Subcutaneous abdominal adipose tissue (tissue), 5 donors: ENCODE measurements around the gene MAB21L3.

Experiments used
- H3K27ac ChIP-seq: one replicate; pipeline ENCODE4 v1.7.0; 2013; ENCODE audit warnings: low read depth, mild to moderate bottlenecking, inconsistent platforms, low read length, moderate library complexity
- H3K27me3 ChIP-seq, 5 donors: one replicate each; pipeline ENCODE4 v1.7.0; 2013; ENCODE audit warnings: low read length in 5 of 5, inconsistent platforms in 1 of 5; ENCODE audit not compliant: control insufficient read depth in 5 of 5, insufficient read depth in 4 of 5
- H3K36me3 ChIP-seq, 5 donors: one replicate each; pipeline ENCODE4 v1.7.0; 2013; ENCODE audit warnings: low read length in 5 of 5; ENCODE audit not compliant: control insufficient read depth in 5 of 5, insufficient read depth in 5 of 5
- H3K4me1 ChIP-seq, 5 donors: one replicate each; pipeline ENCODE4 v1.7.0; 2013; ENCODE audit warnings: low read length in 5 of 5, mild to moderate bottlenecking in 3 of 5, moderate library complexity in 1 of 5; ENCODE audit not compliant: control insufficient read depth in 5 of 5, insufficient read depth in 5 of 5
- H3K4me3 ChIP-seq, 5 donors: one replicate each; pipeline ENCODE4 v1.7.0; 2013; ENCODE audit warnings: low read length in 5 of 5, low read depth in 1 of 5
- H3K9ac ChIP-seq, 5 donors: one replicate each; pipeline ENCODE4 v1.7.0; 2013; ENCODE audit warnings: low read length in 5 of 5, mild to moderate bottlenecking in 4 of 5, moderate library complexity in 3 of 5
- H3K9me3 ChIP-seq, 5 donors: one replicate each; pipeline ENCODE4 v1.7.0; 2013; ENCODE audit warnings: low read length in 5 of 5; ENCODE audit not compliant: control insufficient read depth in 5 of 5
- donor health status: healthy.
- donor health status: healthy.
- donor health status: healthy.
- donor health status: healthy.
- donor health status: healthy.

The MAB21L3 gene

DNA sequence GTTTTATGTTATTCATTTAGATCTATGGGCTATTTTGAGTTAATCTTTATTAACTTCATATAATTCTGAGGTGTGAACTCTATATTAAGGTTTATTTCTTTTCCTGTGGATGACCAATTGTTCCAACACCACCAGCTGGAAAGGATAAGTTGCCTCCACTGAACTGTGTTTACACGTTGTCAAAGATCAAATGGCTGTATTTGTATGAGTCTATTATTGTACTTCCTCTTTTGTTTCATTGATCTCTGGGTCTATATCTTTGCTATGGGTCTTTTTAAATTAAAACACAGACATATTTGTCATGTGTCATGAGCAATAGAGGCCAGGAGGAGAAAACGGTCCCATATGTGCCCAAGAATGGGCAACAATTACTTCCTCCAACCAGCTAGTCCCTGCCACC is 5.2 kb upstream of the MAB21L3 start:
- H3K4me1 ChIP-seq, result peaks cover 0 to 15% (median under 1%) of the 10 kb centered on the region in 5 donors
- H3K9ac ChIP-seq, result no peak overlapping the region
- no peaks in the 10 kb centered on the region for H3K27me3 ChIP-seq
- no peak overlapping the region for H3K4me3 ChIP-seq
- H3K9me3 ChIP-seq, result no peaks in the 10 kb centered on the region
- H3K36me3 ChIP-seq, result no peaks in the 10 kb centered on the region
- no peak overlapping the region for H3K27ac ChIP-seq

GRCh38 chr1:116106646-116107045 is 4.6 kb upstream of the MAB21L3 start:
- Histone ChIP-seq H3K9me3 (no peaks in the 10 kb centered on the region), H3K36me3 (no peaks in the 10 kb centered on the region), H3K9ac (no peak overlapping the region), H3K27me3 (no peaks in the 10 kb centered on the region), H3K4me1 (peaks cover 0 to 22% (median 6%) of the 10 kb centered on the region in 5 donors), H3K4me3 (no peak overlapping the region), H3K27ac (no peak overlapping the region)

DNA sequence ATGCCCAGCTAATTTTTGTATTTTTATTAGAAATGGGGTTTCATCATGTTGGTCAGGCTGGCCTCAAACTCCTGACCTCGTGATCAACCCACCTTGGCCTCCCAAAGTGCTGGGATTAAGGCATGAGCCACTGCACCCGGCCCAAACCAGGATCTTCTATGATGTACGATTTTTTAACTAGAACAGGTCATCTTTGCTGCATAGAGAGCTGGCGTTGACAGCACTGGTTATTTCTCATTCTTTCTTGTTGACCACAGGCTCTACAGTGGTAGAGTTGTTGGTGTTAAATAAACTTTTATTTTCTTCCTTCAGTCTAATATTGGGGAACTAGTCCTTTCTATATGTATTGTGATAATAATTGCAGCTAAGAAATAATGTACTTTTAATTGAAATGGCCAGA is 3.8 kb upstream of the MAB21L3 start:
- Histone ChIP-seq H3K27me3 (no peaks in the 10 kb centered on the region), H3K9ac (no peak overlapping the region), H3K4me1 (peaks cover 0 to 28% (median 10%) of the 10 kb centered on the region in 5 donors), H3K27ac (no peak overlapping the region), H3K4me3 (no peak overlapping the region), H3K36me3 (no peaks in the 10 kb centered on the region), H3K9me3 (no peaks in the 10 kb centered on the region)

DNA sequence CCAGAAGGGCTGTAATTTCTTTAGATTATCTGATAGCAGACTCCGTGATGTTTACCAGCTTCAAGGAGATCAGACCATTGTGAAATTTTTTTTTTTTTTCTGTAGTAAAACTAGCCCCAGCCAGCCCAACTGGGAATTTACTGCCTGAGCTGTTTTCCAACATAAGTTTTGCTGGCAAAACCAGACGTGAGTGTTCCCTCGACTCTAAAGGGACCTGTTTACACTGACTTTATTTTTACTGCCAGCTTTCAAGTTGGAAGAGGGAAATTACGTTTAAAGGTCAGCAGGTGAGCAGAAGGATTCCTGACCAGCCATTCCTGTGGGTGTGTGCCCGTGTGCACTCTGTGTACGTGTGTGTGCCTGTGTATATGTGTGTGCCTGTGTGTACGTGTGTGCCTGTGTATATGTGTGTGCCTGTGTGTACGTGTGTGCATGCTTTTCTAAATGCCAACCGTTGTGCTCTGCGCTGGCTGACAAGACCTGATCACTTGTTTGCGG is 374 bp downstream of the MAB21L3 start:
- H3K9ac ChIP-seq, result no peak overlapping the region
- H3K27ac ChIP-seq, result no peak overlapping the region
- no peaks in the 10 kb centered on the region for H3K27me3 ChIP-seq
- H3K4me3 ChIP-seq, result peak overlapping the region in 1 of 5 donors; percentile 32
- no peaks in the 10 kb centered on the region for H3K36me3 ChIP-seq
- no peaks in the 10 kb centered on the region for H3K9me3 ChIP-seq
- peaks cover 0 to 36% (median 16%) of the 10 kb centered on the region in 5 donors for H3K4me1 ChIP-seq

DNA sequence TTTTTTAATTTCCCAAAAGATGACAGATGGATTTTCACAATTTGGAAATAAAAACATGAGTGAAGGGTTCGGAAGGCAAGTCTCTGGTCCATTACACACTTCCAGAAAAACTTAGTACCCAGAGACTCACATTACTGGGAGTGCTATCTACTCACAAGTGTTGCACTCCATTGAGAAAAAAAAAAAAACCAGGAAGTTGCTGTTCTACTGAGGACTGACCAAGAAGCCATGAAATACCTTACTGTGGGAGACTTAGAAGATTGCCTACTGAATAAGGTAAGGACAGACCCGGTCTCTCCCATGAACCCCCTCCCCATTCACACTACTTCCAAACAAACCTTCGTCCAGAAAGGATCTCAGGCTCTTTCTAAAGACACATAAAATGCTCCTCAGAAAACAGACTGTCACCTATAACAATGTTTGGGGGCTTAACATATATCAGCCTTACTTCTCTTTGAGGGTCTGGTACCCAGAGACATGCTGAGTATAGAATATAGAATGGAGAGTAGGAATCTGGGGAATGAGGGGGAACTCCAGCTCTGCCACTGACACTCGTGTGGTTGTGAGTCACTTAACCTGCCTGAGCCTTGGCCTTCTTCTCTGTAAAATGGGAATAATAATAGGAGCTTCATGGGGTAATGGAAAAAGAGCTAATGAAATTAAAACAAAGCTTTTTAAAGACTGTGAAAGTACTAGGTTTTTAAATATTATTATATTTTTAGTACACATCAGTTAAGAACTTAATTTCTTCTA is 1.4 kb downstream of the MAB21L3 start:
- H3K27me3 ChIP-seq, result no peaks in the 10 kb centered on the region
- no peaks in the 10 kb centered on the region for H3K9me3 ChIP-seq
- H3K9ac ChIP-seq, result no peak overlapping the region
- H3K4me1 ChIP-seq, result peaks cover 0 to 36% (median 16%) of the 10 kb centered on the region in 5 donors
- H3K27ac ChIP-seq, result no peak overlapping the region
- no peaks in the 10 kb centered on the region for H3K36me3 ChIP-seq
- H3K4me3 ChIP-seq, result no peak overlapping the region

DNA sequence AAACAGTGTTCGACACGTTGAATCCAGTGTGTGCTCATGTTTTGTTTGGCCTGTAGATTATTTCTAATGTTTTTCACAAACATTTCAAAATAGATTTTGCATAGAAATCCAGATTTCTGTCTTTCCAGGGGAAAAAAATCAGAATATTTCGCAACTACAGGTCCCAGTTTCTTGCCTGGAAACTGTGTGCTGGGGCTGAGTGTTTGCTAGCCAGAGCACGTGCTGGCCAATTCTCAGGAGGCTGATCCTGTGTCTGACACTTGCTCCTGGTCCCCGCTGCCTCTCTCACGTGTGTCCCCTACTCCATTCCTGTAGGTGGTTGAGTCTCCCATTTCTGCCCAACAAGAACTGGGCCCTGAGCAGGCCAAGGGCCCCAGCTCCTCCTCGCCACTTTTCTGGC is 2.4 kb downstream of the MAB21L3 start:
- no peaks in the 10 kb centered on the region for H3K9me3 ChIP-seq
- peaks cover 0 to 36% (median 16%) of the 10 kb centered on the region in 5 donors for H3K4me1 ChIP-seq
- H3K27me3 ChIP-seq, result no peaks in the 10 kb centered on the region
- peak overlapping the region; percentile 32 for H3K27ac ChIP-seq
- H3K36me3 ChIP-seq, result no peaks in the 10 kb centered on the region
- no peak overlapping the region for H3K4me3 ChIP-seq
- peak overlapping the region in 1 of 5 donors; percentile 13 for H3K9ac ChIP-seq

DNA sequence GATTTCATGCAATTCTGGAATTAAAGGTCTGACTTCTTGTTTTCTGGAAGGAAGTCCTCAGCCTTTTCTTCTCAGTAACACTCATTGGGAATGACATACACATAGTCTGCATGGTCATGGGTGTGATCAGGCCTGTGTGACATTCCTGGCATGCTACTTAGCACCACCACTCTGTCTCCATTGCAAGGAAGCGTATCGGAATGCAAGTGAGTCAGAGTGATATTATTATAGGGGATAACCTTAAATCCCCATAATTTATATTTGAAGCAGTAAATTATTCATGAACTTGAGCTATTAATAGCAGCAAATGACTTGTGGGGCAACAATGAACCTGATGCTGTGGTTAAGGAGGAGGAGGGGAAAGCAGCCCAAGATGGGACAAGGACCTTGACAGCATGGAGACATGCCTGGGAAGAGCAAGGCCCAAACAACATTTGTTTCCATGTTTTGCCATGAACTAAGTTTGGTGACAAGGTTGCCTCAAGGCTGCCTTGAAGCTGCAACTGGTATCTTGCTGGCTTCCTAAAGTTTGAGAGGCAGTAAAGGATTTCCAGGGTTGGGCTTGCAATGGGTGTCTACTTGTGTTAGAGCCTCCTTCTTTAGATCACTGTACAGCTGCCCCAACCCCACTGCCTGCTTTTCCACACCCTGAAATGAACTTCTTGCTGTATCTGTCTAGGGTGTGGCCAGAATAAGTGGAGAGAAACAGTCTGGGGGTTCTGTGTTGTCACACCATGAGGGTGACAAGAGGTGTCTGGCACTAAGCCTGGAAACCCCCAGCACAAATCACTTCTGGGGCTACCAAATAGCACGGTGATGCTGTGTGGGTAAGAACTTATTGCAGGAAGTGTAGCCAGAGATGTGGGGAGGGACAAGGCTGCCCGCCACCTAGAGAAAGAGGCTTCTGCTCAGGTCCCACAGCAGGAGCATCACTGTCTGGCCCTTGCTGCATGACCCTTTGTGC is 4.6 kb downstream of the MAB21L3 start:
- no peak overlapping the region for H3K27ac ChIP-seq
- H3K4me3 ChIP-seq, result no peak overlapping the region
- no peak overlapping the region for H3K9ac ChIP-seq
- H3K36me3 ChIP-seq, result no peaks in the 10 kb centered on the region
- no peaks in the 10 kb centered on the region for H3K27me3 ChIP-seq
- H3K9me3 ChIP-seq, result no peaks in the 10 kb centered on the region
- peaks cover 0 to 31% (median 16%) of the 10 kb centered on the region in 5 donors for H3K4me1 ChIP-seq

DNA sequence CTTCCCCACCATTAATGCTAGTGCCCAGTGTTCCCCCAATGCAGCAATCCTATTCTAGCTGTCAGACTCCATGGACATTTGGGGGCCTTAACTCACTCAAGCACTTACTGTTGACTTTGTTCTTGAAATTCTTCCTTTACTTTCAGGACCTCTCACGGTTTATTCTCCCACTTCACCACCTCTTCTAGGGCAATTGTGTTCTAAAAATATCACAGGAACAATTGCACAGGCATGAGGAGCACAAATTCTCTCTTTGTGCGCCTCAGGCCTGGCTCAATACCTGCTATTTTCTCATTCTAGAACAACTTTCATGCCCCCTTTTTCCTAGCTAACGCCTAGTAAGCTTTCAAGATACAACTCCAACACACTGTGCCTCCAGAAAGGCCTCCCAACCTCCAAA is 7.3 kb downstream of the MAB21L3 start:
- no peak overlapping the region for H3K27ac ChIP-seq
- no peak overlapping the region for H3K4me3 ChIP-seq
- H3K4me1 ChIP-seq, result peaks cover 0 to 14% (median 5%) of the 10 kb centered on the region in 5 donors
- H3K9me3 ChIP-seq, result no peaks in the 10 kb centered on the region
- H3K36me3 ChIP-seq, result no peaks in the 10 kb centered on the region
- H3K9ac ChIP-seq, result no peak overlapping the region
- no peaks in the 10 kb centered on the region for H3K27me3 ChIP-seq

DNA sequence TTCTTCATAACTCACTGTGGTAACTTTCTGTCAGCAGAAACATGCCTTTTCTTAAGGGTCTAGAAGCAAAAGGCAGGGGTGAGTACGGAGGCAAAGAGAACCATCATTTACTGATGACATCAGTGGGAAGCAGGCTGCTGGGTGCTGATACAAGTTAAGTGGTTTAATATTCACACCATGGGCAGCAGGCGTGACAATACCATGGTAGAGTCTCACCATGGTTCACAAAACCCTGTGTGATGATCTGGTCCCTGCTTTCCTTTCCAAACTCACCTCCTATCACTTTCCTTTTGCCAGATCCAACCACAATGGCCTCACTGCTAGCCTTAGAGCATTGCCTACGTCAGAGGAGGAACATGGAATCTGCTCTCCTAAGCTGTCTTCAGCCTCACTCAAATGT is 8.7 kb downstream of the MAB21L3 start:
- H3K9ac ChIP-seq, result no peak overlapping the region
- no peak overlapping the region for H3K4me3 ChIP-seq
- H3K4me1 ChIP-seq, result peaks cover 0 to 8% (median 0%) of the 10 kb centered on the region in 5 donors
- H3K9me3 ChIP-seq, result no peaks in the 10 kb centered on the region
- H3K36me3 ChIP-seq, result no peaks in the 10 kb centered on the region
- H3K27ac ChIP-seq, result no peak overlapping the region
- H3K27me3 ChIP-seq, result no peaks in the 10 kb centered on the region
